Stimulated activated CD8-positive, alpha-beta memory T cell treated with anti-CD3 and anti-CD28 coated beads, Interleukin-15, amount 100 ng/mL, for 1 hour (primary cell): ENCODE results near the gene INSM1.

ENCODE experiments used
- DNase-seq: peaks from one replicate; pipeline ENCODE4 v3.0.0-alpha.2; 2020; ENCODE audit warnings: low read depth

The INSM1 gene

DNA sequence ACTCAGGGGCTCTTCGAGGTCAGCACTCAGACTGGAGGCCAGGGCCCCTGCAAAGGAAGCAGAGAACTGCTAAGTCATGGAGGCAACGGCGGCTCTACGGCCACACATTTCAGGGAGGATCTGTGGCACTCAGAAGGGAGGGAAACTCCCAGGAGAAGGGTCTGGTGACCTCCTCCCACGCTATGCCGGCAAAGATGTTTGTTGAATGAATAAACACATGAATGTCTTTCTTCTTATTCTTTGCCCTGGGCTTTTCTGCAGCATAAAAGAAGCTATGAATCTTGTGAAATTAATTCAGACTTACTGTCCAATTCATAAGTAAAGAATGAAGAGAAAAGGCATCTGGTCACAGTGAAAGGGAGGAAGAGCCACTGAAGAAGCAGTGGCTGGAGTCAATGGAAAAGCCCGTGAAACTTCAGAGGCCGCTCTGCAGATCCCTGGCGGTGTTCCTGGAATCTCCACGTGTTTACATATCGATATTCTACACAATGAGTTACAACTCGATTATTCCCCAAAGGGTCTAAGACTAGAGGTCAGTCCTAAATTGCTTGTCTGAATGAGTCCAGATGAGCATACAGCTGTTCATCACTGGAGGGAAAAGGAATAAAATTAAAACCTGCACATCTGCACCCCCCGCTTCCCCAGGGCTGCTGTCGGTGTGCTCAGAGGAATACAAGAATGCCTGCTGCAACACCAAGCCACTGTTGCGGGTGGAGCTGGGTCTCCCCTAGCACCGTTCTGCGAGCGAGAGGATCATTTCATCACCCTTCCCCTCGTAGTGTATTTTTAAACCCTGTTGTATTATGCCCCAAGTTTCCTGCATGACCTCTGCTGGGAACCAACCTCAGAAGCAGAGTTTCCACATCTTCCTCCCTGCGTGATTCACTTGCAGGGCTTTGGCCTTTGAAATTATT is 25.6 kb downstream of the INSM1 start:
- DNase-seq: no peak

- no peak for DNase-seq
Measured at GRCh38 chr20:20395087-20395486, 27.2 kb downstream of the INSM1 start.

GRCh38 chr20:20395903-20396568 is 28.1 kb downstream of the INSM1 start:
- no peak for DNase-seq

- no peak for DNase-seq
Measured at GRCh38 chr20:20396794-20397193, 28.9 kb downstream of the INSM1 start.

GRCh38 chr20:20398123-20398522 is 30.2 kb downstream of the INSM1 start:
- DNase-seq: no peak

DNA sequence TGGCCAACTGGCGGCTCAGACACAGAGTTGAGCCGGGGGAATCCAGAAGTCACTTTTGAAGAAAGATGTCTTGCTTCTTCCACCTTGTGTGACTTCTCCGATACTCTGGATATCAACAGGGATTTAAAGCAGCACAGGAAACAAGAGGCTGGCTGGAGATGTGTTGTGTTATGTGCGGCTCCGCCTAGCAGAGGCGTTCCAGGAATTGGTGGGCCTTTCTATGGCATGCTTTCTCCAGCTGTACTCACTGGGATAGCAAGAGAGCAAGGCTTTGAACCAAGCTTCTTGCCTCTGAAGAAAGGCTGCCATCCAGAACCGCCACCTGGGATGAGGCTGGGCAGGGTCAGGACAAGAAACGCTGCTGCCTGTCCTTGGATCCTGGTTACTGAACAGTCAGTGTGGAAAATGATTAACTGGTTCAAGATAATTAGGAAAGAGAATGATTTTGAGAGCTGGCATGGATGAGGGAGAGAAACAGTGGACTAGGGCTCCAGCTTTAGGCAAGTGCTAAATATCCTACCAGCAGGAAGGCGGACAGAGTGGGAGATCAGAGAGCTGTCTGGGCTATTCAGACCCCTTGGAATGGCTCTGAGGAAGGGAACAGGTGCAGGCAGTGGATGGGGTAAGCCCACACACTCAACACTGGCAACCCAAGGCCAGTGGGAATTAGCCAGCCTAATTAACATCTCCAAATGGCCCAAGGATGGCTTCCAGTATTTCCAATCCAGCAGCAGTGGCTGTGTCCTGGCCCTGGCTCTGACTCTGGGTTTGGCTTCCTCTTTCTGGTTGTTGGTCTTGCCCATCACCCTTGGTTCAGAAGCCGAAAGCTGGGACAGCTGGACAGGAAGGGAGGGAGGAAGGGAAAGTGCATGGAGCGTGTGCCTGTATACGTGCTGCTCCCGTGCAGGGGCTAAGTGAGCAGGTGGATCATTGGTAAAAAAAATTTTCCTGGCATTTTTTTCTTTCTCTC is 31.9 kb downstream of the INSM1 start:
- DNase-seq: no peak

DNA sequence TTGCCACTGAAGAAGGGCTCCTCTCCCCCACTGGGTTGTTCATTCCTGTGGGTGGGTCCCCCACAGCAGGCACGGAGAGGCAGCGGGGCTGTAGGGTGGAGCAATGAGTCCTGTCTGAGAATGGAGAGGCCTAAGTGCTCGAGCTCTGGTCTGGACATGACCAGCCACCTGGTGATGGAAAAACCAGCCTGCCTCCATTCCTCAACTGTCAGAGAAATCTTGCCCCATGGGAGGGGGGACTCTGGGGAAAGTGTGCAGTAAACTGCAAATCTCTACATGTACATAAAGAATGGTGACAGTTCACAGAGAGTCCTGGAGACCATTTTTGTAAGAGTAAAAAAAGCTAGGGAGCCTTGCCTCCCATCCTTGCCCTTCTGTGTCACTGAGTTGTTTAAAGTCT is 34.1 kb downstream of the INSM1 start:
- DNase-seq: no peak

DNA sequence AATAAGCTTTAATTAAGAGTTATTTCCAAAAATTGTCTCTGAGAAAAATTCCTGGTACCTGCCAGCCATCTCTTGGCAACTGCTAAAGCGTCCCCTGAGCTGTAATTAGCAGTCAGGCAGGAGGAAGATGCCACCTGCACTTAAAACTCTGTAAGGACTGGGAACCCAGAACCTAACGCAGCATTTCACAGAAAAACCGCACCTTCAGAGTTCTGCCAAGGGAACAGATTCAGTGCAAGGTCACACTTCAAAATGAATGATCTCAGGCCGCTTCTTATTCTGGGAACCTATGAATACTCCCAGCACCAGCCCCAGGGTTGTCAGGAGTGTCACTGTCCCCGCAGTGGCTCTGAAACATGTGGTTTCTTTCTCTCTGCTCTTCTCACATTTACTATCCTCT is 36.7 kb downstream of the INSM1 start:
- no peak for DNase-seq

DNA sequence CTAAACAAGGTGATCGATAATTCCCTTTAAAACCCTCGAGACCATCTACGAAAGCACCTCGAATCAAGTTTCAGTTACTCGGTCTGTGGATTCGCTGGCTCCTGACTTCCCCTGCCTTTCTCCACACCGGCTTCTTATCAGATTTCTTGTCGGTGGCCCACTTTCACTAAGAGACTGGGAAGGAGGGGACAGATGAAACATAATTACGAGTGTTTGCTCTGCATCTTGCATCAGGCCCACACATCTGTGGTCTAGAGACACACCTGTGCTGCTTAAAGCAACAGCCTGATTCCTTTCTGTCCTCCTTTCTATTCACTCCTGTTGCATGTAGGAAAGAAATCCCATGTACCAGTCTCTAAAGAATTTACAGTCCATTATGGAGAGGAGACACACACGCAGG is 37.7 kb downstream of the INSM1 start:
- DNase-seq: no peak

- DNase-seq: no peak
Measured at GRCh38 chr20:20406306-20406705, 38.4 kb downstream of the INSM1 start.

DNA sequence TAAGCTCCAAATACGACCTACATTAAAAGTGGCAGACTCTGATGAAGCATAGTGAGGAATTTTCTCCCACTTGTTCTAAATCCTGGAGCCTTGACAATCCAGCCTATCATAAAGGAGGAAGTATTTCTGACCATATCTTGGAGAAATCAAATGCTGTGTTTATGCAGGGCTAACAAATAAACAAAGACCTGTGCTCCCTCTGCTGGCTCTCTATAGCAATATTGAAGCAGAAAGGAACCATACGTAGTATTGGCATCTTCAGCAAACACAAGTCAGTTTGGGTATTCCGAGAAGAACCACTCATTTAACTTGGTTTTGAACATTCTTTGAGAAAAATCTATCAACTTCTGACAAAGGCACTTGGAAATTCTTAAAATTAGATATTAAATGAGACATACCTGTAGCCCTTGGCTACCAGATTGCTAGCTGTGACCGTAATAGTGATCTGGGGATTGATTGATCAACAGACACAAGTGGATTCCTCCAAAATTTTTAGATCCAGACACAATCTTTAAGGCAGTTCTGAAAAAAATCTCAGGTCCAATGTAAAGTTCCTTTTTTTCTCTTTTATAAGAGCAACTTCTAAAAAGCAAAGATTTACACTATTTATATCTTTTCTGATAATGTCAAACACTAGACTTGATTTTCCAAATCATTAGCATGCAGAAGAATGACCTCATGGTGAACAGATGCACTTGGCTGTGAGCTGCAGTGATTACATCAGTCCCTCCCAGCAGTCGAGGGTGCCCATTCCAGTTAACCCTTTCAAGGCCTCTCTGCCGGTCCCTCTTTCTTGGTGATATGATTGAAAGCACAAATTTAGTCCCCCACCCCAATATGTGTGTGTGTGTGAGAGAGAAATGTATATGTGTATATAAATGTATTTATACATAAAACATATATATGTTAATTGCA is 40.2 kb downstream of the INSM1 start:
- no peak for DNase-seq

DNA sequence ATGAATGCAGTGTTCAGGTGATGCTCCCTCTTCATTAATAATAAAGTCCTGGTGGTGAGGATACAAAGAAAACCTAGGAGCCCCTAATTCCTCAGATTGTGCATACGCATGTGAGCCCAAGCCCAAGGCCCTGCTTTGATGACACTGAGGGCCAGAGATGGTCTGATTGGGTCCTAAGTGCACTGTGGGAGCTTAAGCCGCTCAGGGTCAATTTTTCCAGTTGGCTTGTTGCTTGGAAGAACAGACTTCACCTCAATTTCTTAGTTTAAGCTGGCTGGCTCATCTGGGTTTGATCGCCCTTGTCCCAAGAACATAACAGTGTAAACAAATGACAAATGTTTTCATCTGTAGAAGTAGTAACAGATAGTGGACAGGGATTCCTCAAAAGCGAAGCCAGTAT is 41.4 kb downstream of the INSM1 start:
- DNase-seq: no peak

DNA sequence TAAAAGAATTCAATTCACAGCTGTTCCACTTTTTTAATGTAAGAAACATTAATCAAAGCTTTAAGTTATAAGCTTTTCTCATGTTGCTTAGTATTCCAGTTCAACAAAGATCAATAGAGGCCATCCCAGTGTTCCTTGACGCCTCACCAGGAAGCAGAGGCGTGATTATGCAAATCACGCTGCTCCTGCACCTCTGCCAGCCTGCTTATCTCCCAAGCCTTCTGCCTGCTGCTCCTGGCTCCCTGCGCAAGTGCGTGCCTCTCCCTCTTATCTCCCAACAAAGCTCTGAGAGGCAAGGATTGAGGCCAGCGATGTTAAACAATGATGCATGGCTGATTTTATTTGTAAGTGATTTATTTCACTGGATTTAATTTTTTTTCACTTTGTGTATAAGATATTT is 42.8 kb downstream of the INSM1 start:
- no peak for DNase-seq

DNA sequence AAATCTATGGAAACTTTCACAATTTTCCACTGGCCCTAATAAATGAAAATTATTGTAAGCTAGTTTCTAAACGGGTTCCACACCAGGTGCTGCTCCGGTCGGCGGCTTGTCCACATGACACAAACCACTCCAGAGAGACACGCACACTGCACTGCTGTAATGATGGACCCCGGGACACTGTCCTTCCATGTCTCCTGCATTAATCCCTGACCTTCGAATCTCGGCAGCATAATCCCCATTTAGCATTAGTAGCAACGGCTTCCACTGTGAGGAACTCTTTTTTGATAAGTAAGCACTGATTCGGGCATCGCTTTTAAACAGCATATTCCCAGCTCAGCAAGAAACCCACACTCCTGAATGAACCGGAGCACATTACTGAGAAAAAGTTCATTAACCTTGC is 43.5 kb downstream of the INSM1 start:
- no peak for DNase-seq

GRCh38 chr20:20411836-20412235 is 43.9 kb downstream of the INSM1 start:
- DNase-seq: no peak

DNA sequence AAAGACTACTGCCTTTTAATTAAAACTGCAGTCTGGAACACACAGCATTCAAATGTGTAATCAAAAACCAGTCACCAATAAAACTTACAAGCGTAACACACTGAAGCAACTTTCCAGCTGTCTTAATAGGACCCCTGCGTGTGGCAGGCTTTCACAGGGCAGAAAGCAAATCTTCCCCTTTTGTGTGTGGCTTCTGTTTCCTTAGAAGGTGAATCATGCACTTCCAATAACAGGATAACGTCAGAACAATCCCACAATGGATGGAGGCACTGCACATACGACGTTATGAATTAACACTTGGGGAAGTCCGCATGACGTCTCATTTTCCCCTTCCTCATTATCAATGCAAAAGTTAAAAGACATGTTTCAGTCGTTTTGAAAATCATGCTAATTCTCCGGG is 44.8 kb downstream of the INSM1 start:
- no peak for DNase-seq

DNA sequence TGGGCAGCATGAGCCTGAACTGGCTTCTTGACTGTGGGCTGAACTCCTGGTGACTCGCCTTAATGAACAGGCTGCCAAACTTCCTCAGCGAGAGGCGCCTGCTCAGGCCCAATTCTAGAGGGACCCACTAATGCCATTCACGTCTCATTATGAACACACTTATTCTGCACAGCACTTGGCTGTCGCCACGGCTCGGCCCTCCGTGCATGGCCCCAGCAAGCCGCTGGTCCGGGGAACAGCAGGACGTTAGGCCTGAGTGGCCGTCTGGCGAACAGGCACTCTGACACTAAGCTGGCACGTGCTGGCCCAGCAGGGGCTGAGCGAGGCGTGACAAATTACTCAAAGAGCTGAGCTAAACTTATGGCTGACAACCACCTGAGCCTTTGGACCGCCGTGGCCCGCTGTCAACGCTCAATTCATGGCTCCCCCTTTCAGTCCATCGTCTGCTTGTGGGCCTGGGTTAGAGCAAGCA is 45.9 kb downstream of the INSM1 start:
- no peak for DNase-seq

DNA sequence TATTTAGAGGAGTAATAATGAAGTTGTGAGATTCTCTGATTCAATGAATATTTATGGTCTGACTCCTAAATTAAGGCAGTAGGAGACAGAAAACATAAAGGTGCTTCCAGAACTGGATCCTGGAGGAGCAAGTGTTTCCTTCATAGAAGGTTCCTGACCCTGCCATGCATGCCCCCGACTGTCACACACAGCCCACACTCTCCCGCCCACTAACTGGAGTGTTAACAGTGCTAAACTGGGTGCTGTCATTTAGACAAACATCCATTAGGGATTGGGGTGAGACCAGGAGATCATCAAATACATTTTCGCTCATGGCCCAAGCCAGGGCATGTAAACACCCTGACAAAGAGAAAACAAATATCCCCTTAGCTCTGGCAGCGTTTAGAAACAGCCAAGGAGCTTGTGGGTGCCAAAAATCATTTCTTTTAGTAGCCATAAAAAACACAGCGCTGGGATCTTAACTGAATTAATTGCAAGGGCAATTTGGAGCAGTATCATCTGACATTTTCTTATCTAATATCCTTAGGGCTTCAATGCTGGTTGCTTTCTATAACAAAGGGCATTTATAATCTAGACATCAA is 46.8 kb downstream of the INSM1 start:
- DNase-seq: no peak

DNA sequence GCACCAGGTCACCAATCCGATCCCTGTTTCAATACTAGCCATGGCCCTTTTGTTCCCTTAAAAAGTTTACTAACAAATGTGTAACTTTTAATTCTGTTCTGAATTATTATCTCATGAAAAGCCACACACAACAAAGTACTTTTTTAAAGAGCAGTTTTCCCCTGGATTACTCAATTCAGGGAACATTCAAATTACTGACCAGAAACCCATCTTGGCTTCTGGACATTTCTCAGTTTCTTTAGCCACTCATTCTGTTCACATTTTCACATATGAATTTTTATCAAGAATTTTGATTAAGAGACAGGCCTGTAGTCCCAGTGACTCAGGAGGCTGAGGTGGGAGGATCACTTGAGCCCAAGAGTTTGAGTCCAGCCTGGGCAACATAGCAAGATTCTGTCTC is 47.4 kb downstream of the INSM1 start:
- no peak for DNase-seq

- no peak for DNase-seq
Measured at GRCh38 chr20:20417876-20418676, 50.2 kb downstream of the INSM1 start.
